Keratinocyte (primary cell): ENCODE measurements around the gene CCT3. TPM values are rescaled to one million over a fixed set of nuclear protein-coding genes. Genes with fewer than 3 reads are reported as not detected.

Experiments used
- DNase-seq: peaks from one replicate; pipeline ENCODE4 v3.0.0-alpha.2; 2011; ENCODE audit warnings: low read depth, missing footprints, low spot score
- FAIRE-seq: peaks from 2 replicates; lab custom pipeline; 2011; peaks lifted over from hg19 to GRCh38; lab: Jason Lieb, UNC
- H2AFZ ChIP-seq: 2 replicates; pipeline ENCODE4 v1.6.0; 2012; ENCODE audit warnings: low read length, control low read depth, inconsistent platforms; ENCODE audit not compliant: control insufficient read depth
- H3K27ac ChIP-seq: 2 replicates; pipeline ENCODE4 v1.5.1; 2011; ENCODE audit warnings: low read length; ENCODE audit not compliant: control insufficient read depth, insufficient read depth
- H3K27me3 ChIP-seq: 3 replicates; pipeline ENCODE4 v1.6.0; 2011; ENCODE audit warnings: low read length; ENCODE audit not compliant: control insufficient read depth, insufficient read depth; ENCODE audit errors: extremely low read depth
- H3K36me3 ChIP-seq, 2 experiments: 2 replicates in 1 of 2; 3 replicates in 1 of 2; pipeline ENCODE4 v1.5.1; 2011; ENCODE audit warnings: low read length in 2 of 2, mild to moderate bottlenecking in 1 of 2; ENCODE audit not compliant: control insufficient read depth in 2 of 2, insufficient read depth in 2 of 2; ENCODE audit errors: extremely low read depth in 1 of 2
- H3K4me1 ChIP-seq: 3 replicates; pipeline ENCODE4 v1.5.1; 2011; ENCODE audit warnings: low read length; ENCODE audit not compliant: control insufficient read depth, insufficient read depth; ENCODE audit errors: extremely low read depth
- H3K4me2 ChIP-seq: 3 replicates; pipeline ENCODE4 v1.6.0; 2011; ENCODE audit warnings: low read depth, low read length; ENCODE audit not compliant: control insufficient read depth, insufficient read depth; ENCODE audit errors: extremely low read depth
- H3K4me3 ChIP-seq, 3 experiments: fragments of 200-600 bp in 1 of 3; sonication (generic) in 1 of 3; 2 replicates in 2 of 3; 3 replicates in 1 of 3; pipeline ENCODE4 v1.5.1; 2011 to 2016; ENCODE audit warnings: low read length in 3 of 3, mild to moderate bottlenecking in 3 of 3, control low read depth in 2 of 3, inconsistent platforms in 1 of 3, low read depth in 1 of 3, mixed read lengths in 1 of 3, mixed run types in 1 of 3, moderate library complexity in 1 of 3; ENCODE audit not compliant: control insufficient read depth in 2 of 3, insufficient read depth in 2 of 3; ENCODE audit errors: extremely low read depth in 1 of 3
- H3K79me2 ChIP-seq: 2 replicates; pipeline ENCODE4 v1.6.0; 2012; ENCODE audit warnings: low read length; ENCODE audit not compliant: control insufficient read depth, insufficient read depth
- H3K9ac ChIP-seq: 3 replicates; pipeline ENCODE4 v1.6.0; 2011; ENCODE audit warnings: low read length; ENCODE audit not compliant: control insufficient read depth, insufficient read depth; ENCODE audit errors: extremely low read depth
- H3K9me1 ChIP-seq: 3 replicates; pipeline ENCODE4 v1.6.0; 2011; ENCODE audit warnings: low read length; ENCODE audit not compliant: control insufficient read depth, insufficient read depth; ENCODE audit errors: extremely low read depth
- H3K9me3 ChIP-seq: 2 replicates; pipeline ENCODE4 v1.5.1; 2012; ENCODE audit warnings: low read depth, low read length; ENCODE audit not compliant: control insufficient read depth
- H4K20me1 ChIP-seq: 3 replicates; pipeline ENCODE4 v1.6.0; 2011; ENCODE audit warnings: low read length; ENCODE audit not compliant: control insufficient read depth, insufficient read depth; ENCODE audit errors: extremely low read depth
- CTCF ChIP-seq, 3 experiments: IDR thresholded peaks in 1 of 3; conservative IDR thresholded peaks in 1 of 3; optimal IDR thresholded peaks in 1 of 3; 2 replicates in 2 of 3; 3 replicates in 1 of 3; pipeline versions ENCODE3 to v1.5.1; 2011; ENCODE audit warnings: low read length in 3 of 3, mild to moderate bottlenecking in 3 of 3, moderate library complexity in 2 of 3, control low read depth in 1 of 3, inconsistent platforms in 1 of 3; ENCODE audit not compliant: insufficient read depth in 2 of 3; ENCODE audit errors: extremely low read depth in 1 of 3
- EZH2 ChIP-seq: IDR thresholded peaks from one replicate; pipeline ENCODE4 v1.6.1; 2012; ENCODE audit warnings: inconsistent platforms, mild to moderate bottlenecking, low read length, moderate library complexity
- dilution Hi-C: fragments of 300-500 bp; cut with MboI; formaldehyde crosslinking; loops from one replicate; pipeline ENCODE4 v1.7.0; 2020; ENCODE audit warnings: low sequenced_read_pairs; ENCODE audit not compliant: extremely low pct_ligation_motif_present
- polyA plus RNA-seq, 5 experiments: library from polyadenylated mRNA; depleted of rRNA in 3 of 5; stranded (reverse) in 3 of 5; stranded (forward) in 1 of 5; unstranded in 1 of 5; fragments of >200 nt; gene quantifications; 1 replicate in 1 of 5; 2 replicates in 3 of 5; 3 replicates in 1 of 5; pipeline versions ENCODE4 v1.2.1 to v1.2.3, GENCODE V29; 2011 to 2012; ENCODE audit warnings: missing spikeins in 2 of 5, low read depth in 1 of 5, low replicate concordance in 1 of 5

CCT3 gene
- polyA plus RNA-seq, 1 donor (not counting 4 experiments of a cell fraction or from before 2014, with no cell fraction given) = 530 TPM

- Histone ChIP-seq H3K9me3 (no peaks in the 10 kb centered on the region), H3K9me1 (no peaks in the 10 kb centered on the region), H3K9ac (peak within 1 kb of the TSS; percentile 78), H2AFZ (peak within 1 kb of the TSS; percentile 93), H3K4me2 (peak within 1 kb of the TSS; percentile 91), H3K36me3 (peaks cover 0 to 11% of the 10 kb centered on the region in 2 experiments), H3K27me3 (no peaks in the 10 kb centered on the region), H3K27ac (peak within 1 kb of the TSS; percentile 22), H4K20me1 (no peaks in the 10 kb centered on the region), H3K4me3 (peak within 1 kb of the TSS; percentile 74 to 85 (median 81)), H3K4me1 (peaks cover 8% of the 10 kb centered on the region), H3K79me2 (peaks cover 2% of the 10 kb centered on the region)
- DNase-seq (no peak), FAIRE-seq (no peak)
- TF ChIP-seq EZH2 (no peak), CTCF (optimal IDR thresholded peaks at IDR 0.05 in 1 of 3, IDR thresholded peaks at IDR 0.05 in 1 of 3, conservative IDR thresholded peaks at IDR 0.05 in 1 of 3; ENCODE audit: extremely low read depth in 1 of 3, insufficient read depth in 2 of 3, low read length in 3 of 3) (no peak)
- dilution Hi-C loops = no loop called here
These were observed 42.6 kb downstream of the CCT3 start, which contains the start of gene GLMP for GRCh38 chr1:156295391-156295947. GLMP (minus strand) TSS chr1:156295679; CDS start chr1:156295645, 34 bp downstream.

GRCh38 chr1:156293895-156294294, 44.2 kb downstream of the CCT3 start:
- H2AFZ ChIP-seq = no peak overlapping the region
- no peaks in the 10 kb centered on the region for H3K9me1 ChIP-seq
- no peak for FAIRE-seq
- H4K20me1 ChIP-seq = no peaks in the 10 kb centered on the region
- H3K4me1 ChIP-seq = peaks cover 8% of the 10 kb centered on the region
- TF ChIP-seq CTCF (optimal IDR thresholded peaks at IDR 0.05 in 1 of 3, IDR thresholded peaks at IDR 0.05 in 1 of 3, conservative IDR thresholded peaks at IDR 0.05 in 1 of 3; ENCODE audit: extremely low read depth in 1 of 3, insufficient read depth in 2 of 3, low read length in 3 of 3) = no peak
- dilution Hi-C loops = no loop called here
- no peak overlapping the region for H3K9ac ChIP-seq
- H3K27me3 ChIP-seq = no peaks in the 10 kb centered on the region
- H3K36me3 ChIP-seq = peaks cover 0 to 14% of the 10 kb centered on the region in 2 experiments
- no peaks in the 10 kb centered on the region for H3K9me3 ChIP-seq
- DNase-seq = no peak
- no peak overlapping the region for H3K4me2 ChIP-seq
- H3K4me3 ChIP-seq = no peak overlapping the region
- no peak overlapping the region for H3K27ac ChIP-seq
- H3K79me2 ChIP-seq = peaks cover 2% of the 10 kb centered on the region
